GM21786 (cell line): Measurements from ENCODE around the gene CYSTM1.

Source experiments
- ATAC-seq: cut with Tn5 transposase; IDR thresholded peaks from one replicate; pipeline ENCODE4 v1.9.1; 2021; ENCODE audit not compliant: unreplicated experiment

Gene CYSTM1

GRCh38 chr5:140205216-140205615 lies 30.2 kb downstream of the CYSTM1 start:
- ATAC-seq = no peak

GRCh38 chr5:140205952-140206351 lies 31.0 kb downstream of the CYSTM1 start:
- ATAC-seq = no peak

- no peak for ATAC-seq
These were observed 32.4 kb downstream of the CYSTM1 start for GRCh38 chr5:140207250-140207964.

GRCh38 chr5:140208065-140208464 lies 33.1 kb downstream of the CYSTM1 start:
- ATAC-seq = no peak

GRCh38 chr5:140213370-140213983 lies 38.5 kb downstream of the CYSTM1 start:
- ATAC-seq = no peak

- peak; percentile 57 for ATAC-seq
These were observed 39.8 kb downstream of the CYSTM1 start for GRCh38 chr5:140214831-140215230.

GRCh38 chr5:140215276-140215675 lies 40.3 kb downstream of the CYSTM1 start:
- ATAC-seq = no peak

GRCh38 chr5:140216478-140217074 lies 41.6 kb downstream of the CYSTM1 start:
- ATAC-seq = no peak

GRCh38 chr5:140217299-140218026 lies 42.5 kb downstream of the CYSTM1 start:
- no peak for ATAC-seq

- ATAC-seq = no peak
These were observed 44.3 kb downstream of the CYSTM1 start for GRCh38 chr5:140219068-140219991.

- peak; percentile 44 for ATAC-seq
These were observed 45.2 kb downstream of the CYSTM1 start for GRCh38 chr5:140220032-140220697.

- ATAC-seq = no peak
These were observed 45.7 kb downstream of the CYSTM1 start for GRCh38 chr5:140220698-140221064.

GRCh38 chr5:140221697-140222223 lies 46.8 kb downstream of the CYSTM1 start:
- ATAC-seq = no peak

- ATAC-seq = no peak
These were observed 47.4 kb downstream of the CYSTM1 start for GRCh38 chr5:140222416-140222815.

GRCh38 chr5:140223567-140223966 lies 48.6 kb downstream of the CYSTM1 start:
- no peak for ATAC-seq

GRCh38 chr5:140224658-140225057 lies 49.7 kb downstream of the CYSTM1 start:
- ATAC-seq = no peak

- ATAC-seq = no peak
These were observed 50.4 kb downstream of the CYSTM1 start for GRCh38 chr5:140225396-140225795.

- ATAC-seq = no peak
These were observed 52.1 kb downstream of the CYSTM1 start for GRCh38 chr5:140227046-140227445.

GRCh38 chr5:140228364-140228837 lies 53.4 kb downstream of the CYSTM1 start:
- no peak for ATAC-seq

- ATAC-seq = no peak
These were observed 55.4 kb downstream of the CYSTM1 start for GRCh38 chr5:140230373-140230772.
